ENCODE data around the gene CACNB2. TPM values are rescaled to one million over a fixed set of nuclear protein-coding genes. Genes with fewer than 3 reads are reported as not detected.

CACNB2 gene
- total RNA-seq, 1 experiment from 2014 or later, result 0.07 TPM

GRCh38 chr10:18230794-18231193 lies 90.6 kb downstream of the CACNB2 start:
- no peak for ATAC-seq
- Histone ChIP-seq H3K27ac (ENCODE audit: low read length) (no peak overlapping the region), H3K4me3 (ENCODE audit: low read length) (no peak overlapping the region), H3K9me2 (replicated peaks; ENCODE audit: low read length) (no peaks in the 10 kb centered on the region), H3K9me3 (ENCODE audit: low read length) (no peaks in the 10 kb centered on the region), H3K79me2 (ENCODE audit: low read length) (no peaks in the 10 kb centered on the region), H3K27me3 (ENCODE audit: low read length) (no peaks in the 10 kb centered on the region), H3K9ac (ENCODE audit: low read length) (no peak overlapping the region), H3F3A (ENCODE audit: low read length, unreplicated experiment) (no peaks in the 10 kb centered on the region), H3K4me2 (ENCODE audit: low read length) (no peak overlapping the region), H3K4me1 (ENCODE audit: insufficient read depth, low read length) (peaks cover 7% of the 10 kb centered on the region; the same call in 1 of the 2 replicates), H2AFZ (ENCODE audit: low read length) (no peak overlapping the region), H3K36me3 (ENCODE audit: low read depth, low read length) (no peaks in the 10 kb centered on the region), H4K20me1 (ENCODE audit: low read length) (no peaks in the 10 kb centered on the region)
- intact Hi-C loops (cut with micrococcal nuclease), result no loop called here
- POLR2A ChIA-PET (ENCODE audit: unreplicated experiment), result no interaction called here
- CTCF ChIA-PET, result no interaction called here
- BruUV-seq (replicated peaks), result no TSS peak
- no peak for DNase-seq
- TF ChIP-seq CTCF (conservative IDR thresholded peaks at IDR 0.05; ENCODE audit: low read depth, low read length) (no peak), EZH2phosphoT487 (IDR thresholded peaks at IDR 0.05; ENCODE audit: borderline replicate concordance, low read length) (no peak), EZH2 (IDR thresholded peaks at IDR 0.05; ENCODE audit: low read length, unreplicated experiment) (no peak)

GRCh38 chr10:18231480-18231879 lies 91.3 kb downstream of the CACNB2 start:
- no peak for DNase-seq
- no TSS peak for BruUV-seq (replicated peaks)
- Histone ChIP-seq H3K9ac (ENCODE audit: low read length) (no peak overlapping the region), H3K27ac (ENCODE audit: low read length) (no peak overlapping the region), H3K4me2 (ENCODE audit: low read length) (no peak overlapping the region), H3K27me3 (ENCODE audit: low read length) (no peaks in the 10 kb centered on the region), H3K4me1 (ENCODE audit: insufficient read depth, low read length) (peaks cover 7% of the 10 kb centered on the region; the same call in 1 of the 2 replicates), H3K36me3 (ENCODE audit: low read depth, low read length) (no peaks in the 10 kb centered on the region), H3K9me3 (ENCODE audit: low read length) (no peaks in the 10 kb centered on the region), H3F3A (ENCODE audit: low read length, unreplicated experiment) (no peaks in the 10 kb centered on the region), H2AFZ (ENCODE audit: low read length) (no peak overlapping the region), H3K4me3 (ENCODE audit: low read length) (no peak overlapping the region), H3K79me2 (ENCODE audit: low read length) (no peaks in the 10 kb centered on the region), H3K9me2 (replicated peaks; ENCODE audit: low read length) (no peaks in the 10 kb centered on the region), H4K20me1 (ENCODE audit: low read length) (no peaks in the 10 kb centered on the region)
- ChIA-PET POLR2A (ENCODE audit: unreplicated experiment) (no interaction called here), CTCF (no interaction called here)
- TF ChIP-seq CTCF (conservative IDR thresholded peaks at IDR 0.05; ENCODE audit: low read depth, low read length) (no peak), EZH2 (IDR thresholded peaks at IDR 0.05; ENCODE audit: low read length, unreplicated experiment) (no peak), EZH2phosphoT487 (IDR thresholded peaks at IDR 0.05; ENCODE audit: borderline replicate concordance, low read length) (no peak)
- intact Hi-C loops (cut with micrococcal nuclease), result no loop called here
- no peak for ATAC-seq

GRCh38 chr10:18233775-18234174 lies 93.6 kb downstream of the CACNB2 start:
- H3K4me2 ChIP-seq (ENCODE audit: low read length), result no peak overlapping the region
- intact Hi-C loops (cut with micrococcal nuclease), result no loop called here
- TF ChIP-seq EZH2phosphoT487 (IDR thresholded peaks at IDR 0.05; ENCODE audit: borderline replicate concordance, low read length) (no peak), CTCF (conservative IDR thresholded peaks at IDR 0.05; ENCODE audit: low read depth, low read length) (peak; percentile 30; the same call in 1 of the 2 replicates), EZH2 (IDR thresholded peaks at IDR 0.05; ENCODE audit: low read length, unreplicated experiment) (no peak)
- no peaks in the 10 kb centered on the region for H3K9me2 ChIP-seq (replicated peaks; ENCODE audit: low read length)
- peaks cover 7% of the 10 kb centered on the region; the same call in 1 of the 2 replicates for H3K4me1 ChIP-seq (ENCODE audit: insufficient read depth, low read length)
- ChIA-PET CTCF (no interaction called here), POLR2A (ENCODE audit: unreplicated experiment) (no interaction called here)
- no TSS peak for BruUV-seq (replicated peaks)
- H3K27me3 ChIP-seq (ENCODE audit: low read length), result no peaks in the 10 kb centered on the region
- no peak overlapping the region for H3K9ac ChIP-seq (ENCODE audit: low read length)
- H2AFZ ChIP-seq (ENCODE audit: low read length), result no peak overlapping the region
- no peak overlapping the region for H3K4me3 ChIP-seq (ENCODE audit: low read length)
- no peaks in the 10 kb centered on the region for H4K20me1 ChIP-seq (ENCODE audit: low read length)
- H3K79me2 ChIP-seq (ENCODE audit: low read length), result no peaks in the 10 kb centered on the region
- no peaks in the 10 kb centered on the region for H3K36me3 ChIP-seq (ENCODE audit: low read depth, low read length)
- H3K9me3 ChIP-seq (ENCODE audit: low read length), result no peaks in the 10 kb centered on the region
- DNase-seq (peak; percentile 52), ATAC-seq (no peak)
- no peaks in the 10 kb centered on the region for H3F3A ChIP-seq (ENCODE audit: low read length, unreplicated experiment)
- H3K27ac ChIP-seq (ENCODE audit: low read length), result no peak overlapping the region
